ENCODE data around the gene BET1. TPM values are rescaled to one million over a fixed set of nuclear protein-coding genes. Genes with fewer than 3 reads are reported as not detected.

The BET1 gene
- total and polyA plus RNA-seq, 2 donors from 2014 or later: 25.8 to 32.2 TPM

DNA sequence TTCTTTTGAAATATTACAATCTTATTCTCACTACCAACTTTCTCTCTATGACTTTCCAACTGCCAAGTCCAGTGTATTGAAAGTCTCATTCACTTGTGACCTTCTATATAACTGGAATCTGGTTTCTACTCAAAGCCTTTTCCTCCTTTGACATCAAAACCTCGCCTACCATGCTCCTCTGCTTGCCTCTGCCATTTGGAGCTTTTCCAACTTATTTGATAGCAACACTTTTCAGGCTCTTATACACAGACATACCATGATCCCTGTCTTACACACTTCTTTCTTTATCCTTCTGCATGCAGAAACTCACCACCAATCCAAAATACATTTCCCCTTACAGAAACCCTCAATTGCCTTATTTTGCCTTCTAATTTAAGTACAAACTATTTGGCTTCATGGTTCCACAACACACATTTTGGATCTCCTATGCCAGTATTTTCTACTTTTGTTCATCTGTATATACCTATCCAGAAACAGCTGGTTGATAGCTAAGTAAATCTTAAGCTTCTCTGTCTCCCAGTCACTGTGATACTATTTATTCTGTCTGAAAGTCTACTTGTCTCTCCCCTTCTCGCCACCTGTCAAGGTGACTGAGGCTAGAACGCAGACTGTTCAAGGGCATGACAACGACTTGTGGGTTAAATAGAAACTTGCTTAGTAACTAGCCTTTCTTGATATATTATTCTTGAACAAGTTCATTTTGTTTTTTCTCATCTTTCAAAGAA lies 60.2 kb downstream of the BET1 start:
- H3K9ac ChIP-seq (ENCODE audit: low read length in 3 of 3): no peak overlapping the region
- no peaks in the 10 kb centered on the region for H3K4me1 ChIP-seq (ENCODE audit: control insufficient read depth in 2 of 3, insufficient read depth in 2 of 3, low read depth in 1 of 3, low read length in 3 of 3)
- FAIRE-seq (no peak), DNase-seq (no peak)
- intact Hi-C loops (cut with DNase I): no loop called here
- H3K27ac ChIP-seq (ENCODE audit: low read depth in 2 of 2, low read length in 2 of 2): no peak overlapping the region
- TF ChIP-seq, protein P1, sequence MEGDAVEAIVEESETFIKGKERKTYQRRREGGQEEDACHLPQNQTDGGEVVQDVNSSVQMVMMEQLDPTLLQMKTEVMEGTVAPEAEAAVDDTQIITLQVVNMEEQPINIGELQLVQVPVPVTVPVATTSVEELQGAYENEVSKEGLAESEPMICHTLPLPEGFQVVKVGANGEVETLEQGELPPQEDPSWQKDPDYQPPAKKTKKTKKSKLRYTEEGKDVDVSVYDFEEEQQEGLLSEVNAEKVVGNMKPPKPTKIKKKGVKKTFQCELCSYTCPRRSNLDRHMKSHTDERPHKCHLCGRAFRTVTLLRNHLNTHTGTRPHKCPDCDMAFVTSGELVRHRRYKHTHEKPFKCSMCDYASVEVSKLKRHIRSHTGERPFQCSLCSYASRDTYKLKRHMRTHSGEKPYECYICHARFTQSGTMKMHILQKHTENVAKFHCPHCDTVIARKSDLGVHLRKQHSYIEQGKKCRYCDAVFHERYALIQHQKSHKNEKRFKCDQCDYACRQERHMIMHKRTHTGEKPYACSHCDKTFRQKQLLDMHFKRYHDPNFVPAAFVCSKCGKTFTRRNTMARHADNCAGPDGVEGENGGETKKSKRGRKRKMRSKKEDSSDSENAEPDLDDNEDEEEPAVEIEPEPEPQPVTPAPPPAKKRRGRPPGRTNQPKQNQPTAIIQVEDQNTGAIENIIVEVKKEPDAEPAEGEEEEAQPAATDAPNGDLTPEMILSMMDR (IDR thresholded peaks at IDR 0.05; ENCODE audit: borderline replicate concordance, extremely low read depth, insufficient read depth): no peak
- H3K36me3 ChIP-seq (ENCODE audit: control insufficient read depth in 2 of 3, insufficient read depth in 3 of 3, low read length in 3 of 3): no peaks in the 10 kb centered on the region
- H3K27me3 ChIP-seq (ENCODE audit: control insufficient read depth, insufficient read depth, low read length): no peaks in the 10 kb centered on the region
- no peak overlapping the region for H3K4me3 ChIP-seq (ENCODE audit: low read length in 3 of 3)
- H3K9me3 ChIP-seq (ENCODE audit: control insufficient read depth in 2 of 3, insufficient read depth in 1 of 3, low read length in 3 of 3): no peaks in the 10 kb centered on the region

Other genes with a start within 250 kb of the BET1 start
- 42.5 TPM for gene TFPI2, start 113.6 kb downstream of the BET1 start, total RNA-seq
- 7.8 TPM for gene TFPI2, start 113.6 kb downstream of the BET1 start, polyA plus RNA-seq (ENCODE audit: insufficient read depth, low read depth, low replicate concordance)
- gene GNGT1, start 97.8 kb downstream of the BET1 start, total RNA-seq: 0.35 TPM
- gene GNGT1, start 97.8 kb downstream of the BET1 start, polyA plus RNA-seq (ENCODE audit: insufficient read depth, low read depth, low replicate concordance): not detected
- 23.1 TPM for gene GNG11, start 82.6 kb downstream of the BET1 start, total RNA-seq
- gene GNG11, start 82.6 kb downstream of the BET1 start, polyA plus RNA-seq (ENCODE audit: insufficient read depth, low read depth, low replicate concordance): 45.0 TPM